ENCODE results near the gene PSME4.
"Not testable (repeated sequence)": the region's sequence is repeated elsewhere in the genome, so short reads cannot be mapped to it uniquely, and the experiment has no call there.

The PSME4 gene

DNA sequence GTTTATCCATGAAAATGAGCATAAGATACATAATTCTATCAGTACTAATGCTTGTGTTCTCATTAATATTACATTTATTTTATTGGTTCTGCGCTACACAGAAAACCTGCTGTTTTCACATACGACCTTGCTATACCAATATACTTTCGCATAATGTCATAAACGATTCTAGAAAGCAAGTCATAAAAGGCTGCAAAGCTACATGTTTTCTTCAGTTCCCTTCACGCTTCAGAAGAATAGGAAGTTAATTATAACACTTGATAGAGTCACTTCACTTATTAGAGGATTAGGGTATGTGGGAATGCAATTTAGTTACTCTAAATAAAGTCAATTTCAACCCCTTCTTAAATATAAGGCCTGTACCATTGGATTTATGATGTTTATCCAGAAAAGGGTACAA is 29.0 kb downstream of the PSME4 start:
- Histone ChIP-seq H3K9me2 (replicated peaks; ENCODE audit: insufficient read depth, low read length) (no peaks in the 10 kb centered on the region), H3K79me2 (ENCODE audit: low read length) (peaks cover 41% of the 10 kb centered on the region), H3K4me2 (ENCODE audit: low read depth, low read length) (no peak overlapping the region), H2AFZ (ENCODE audit: low read length) (no peak overlapping the region), H3K27ac (ENCODE audit: low read length) (no peak overlapping the region), H3K36me3 (replicated peaks; ENCODE audit: insufficient read depth, low read length) (peaks cover 10% of the 10 kb centered on the region; the same call in 1 of the 2 replicates), H4K20me1 (ENCODE audit: insufficient read depth, low read length) (no peaks in the 10 kb centered on the region), H3K4me3 (ENCODE audit: low read length) (no peak overlapping the region), H3K9me3 (replicated peaks; ENCODE audit: insufficient read depth, low read length) (no peaks in the 10 kb centered on the region), H3K9ac (ENCODE audit: low read length) (no peak overlapping the region), H3F3A (ENCODE audit: insufficient read depth, low read length) (peaks cover 21% of the 10 kb centered on the region), H3K27me3 (replicated peaks; ENCODE audit: insufficient read depth, low read length) (no peaks in the 10 kb centered on the region), H3K4me1 (ENCODE audit: low read length) (peaks cover 26% of the 10 kb centered on the region)
- TF ChIP-seq EZH2 (optimal IDR thresholded peaks at IDR 0.05; ENCODE audit: low read depth, low read length) = no peak
- no peak for TF ChIP-seq EZH2phosphoT487 (IDR thresholded peaks at IDR 0.05; ENCODE audit: low read length)
- DNase-seq = no peak

DNA sequence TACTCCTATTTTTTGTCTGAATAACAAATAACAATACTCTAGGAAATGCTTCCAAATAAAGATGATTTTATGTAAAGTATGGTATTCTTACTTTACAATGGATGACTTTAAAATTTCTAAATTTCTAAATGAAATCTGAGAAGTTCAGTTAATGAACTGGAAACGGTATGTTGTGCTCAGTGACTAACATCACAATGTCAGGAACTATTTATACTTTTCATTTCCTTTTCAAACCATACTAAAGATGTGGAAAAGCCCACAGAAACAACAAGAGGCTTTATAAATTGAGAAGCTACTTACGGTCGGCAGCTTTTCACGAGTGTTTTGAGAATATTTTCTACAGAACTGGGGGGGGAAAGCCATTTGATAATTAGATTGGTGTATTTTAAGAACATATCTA is 31.1 kb downstream of the PSME4 start:
- TF ChIP-seq EZH2phosphoT487 (IDR thresholded peaks at IDR 0.05; ENCODE audit: low read length) (no peak), EZH2 (optimal IDR thresholded peaks at IDR 0.05; ENCODE audit: low read depth, low read length) (no peak)
- TF ChIP-seq, protein P1, sequence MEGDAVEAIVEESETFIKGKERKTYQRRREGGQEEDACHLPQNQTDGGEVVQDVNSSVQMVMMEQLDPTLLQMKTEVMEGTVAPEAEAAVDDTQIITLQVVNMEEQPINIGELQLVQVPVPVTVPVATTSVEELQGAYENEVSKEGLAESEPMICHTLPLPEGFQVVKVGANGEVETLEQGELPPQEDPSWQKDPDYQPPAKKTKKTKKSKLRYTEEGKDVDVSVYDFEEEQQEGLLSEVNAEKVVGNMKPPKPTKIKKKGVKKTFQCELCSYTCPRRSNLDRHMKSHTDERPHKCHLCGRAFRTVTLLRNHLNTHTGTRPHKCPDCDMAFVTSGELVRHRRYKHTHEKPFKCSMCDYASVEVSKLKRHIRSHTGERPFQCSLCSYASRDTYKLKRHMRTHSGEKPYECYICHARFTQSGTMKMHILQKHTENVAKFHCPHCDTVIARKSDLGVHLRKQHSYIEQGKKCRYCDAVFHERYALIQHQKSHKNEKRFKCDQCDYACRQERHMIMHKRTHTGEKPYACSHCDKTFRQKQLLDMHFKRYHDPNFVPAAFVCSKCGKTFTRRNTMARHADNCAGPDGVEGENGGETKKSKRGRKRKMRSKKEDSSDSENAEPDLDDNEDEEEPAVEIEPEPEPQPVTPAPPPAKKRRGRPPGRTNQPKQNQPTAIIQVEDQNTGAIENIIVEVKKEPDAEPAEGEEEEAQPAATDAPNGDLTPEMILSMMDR (IDR thresholded peaks at IDR 0.05; ENCODE audit: low read length) = no peak
- H3F3A ChIP-seq (ENCODE audit: insufficient read depth, low read length) = peaks cover 3% of the 10 kb centered on the region; the same call in 1 of the 2 replicates
- H2AFZ ChIP-seq (ENCODE audit: low read length) = no peak overlapping the region
- H3K9ac ChIP-seq (ENCODE audit: low read length) = no peak overlapping the region
- H3K9me2 ChIP-seq (replicated peaks; ENCODE audit: insufficient read depth, low read length) = no peaks in the 10 kb centered on the region
- no peak for DNase-seq
- peaks cover 8% of the 10 kb centered on the region for H3K4me1 ChIP-seq (ENCODE audit: low read length)
- H3K36me3 ChIP-seq (replicated peaks; ENCODE audit: insufficient read depth, low read length) = peaks cover 10% of the 10 kb centered on the region; the same call in 1 of the 2 replicates
- no peaks in the 10 kb centered on the region for H4K20me1 ChIP-seq (ENCODE audit: insufficient read depth, low read length)
- H3K4me3 ChIP-seq (ENCODE audit: low read length) = no peak overlapping the region
- peaks cover 34% of the 10 kb centered on the region for H3K79me2 ChIP-seq (ENCODE audit: low read length)
- no peak overlapping the region for H3K27ac ChIP-seq (ENCODE audit: low read length)
- H3K27me3 ChIP-seq (replicated peaks; ENCODE audit: insufficient read depth, low read length) = no peaks in the 10 kb centered on the region
- H3K9me3 ChIP-seq (replicated peaks; ENCODE audit: insufficient read depth, low read length) = no peaks in the 10 kb centered on the region
- H3K4me2 ChIP-seq (ENCODE audit: low read depth, low read length) = no peak overlapping the region

DNA sequence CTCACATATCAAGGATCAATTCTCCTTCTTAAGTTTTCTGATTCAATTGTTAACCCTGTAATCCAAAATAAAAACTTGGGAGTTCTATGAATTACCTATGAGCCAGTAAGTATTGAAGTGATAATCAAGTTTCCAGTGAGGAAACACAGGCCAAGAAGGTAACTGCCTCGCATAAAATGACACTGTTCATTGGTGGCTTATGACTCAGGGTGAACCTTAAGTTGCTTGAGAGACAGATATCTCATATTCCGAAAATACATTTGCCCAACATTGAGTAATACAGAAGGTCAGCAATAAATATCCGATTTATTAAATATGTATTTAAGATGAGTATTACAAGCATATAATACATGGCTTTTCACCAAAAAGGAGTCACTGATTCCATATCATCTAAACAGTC is 31.9 kb downstream of the PSME4 start:
- H3K9me2 ChIP-seq (replicated peaks; ENCODE audit: insufficient read depth, low read length) = no peaks in the 10 kb centered on the region
- 0 out of 2 replicates have a peak, but pooled peaks cover 6% of the 10 kb centered on the region for H3K4me1 ChIP-seq (ENCODE audit: low read length)
- H4K20me1 ChIP-seq (ENCODE audit: insufficient read depth, low read length) = no peaks in the 10 kb centered on the region
- H3K36me3 ChIP-seq (replicated peaks; ENCODE audit: insufficient read depth, low read length) = peaks cover 13% of the 10 kb centered on the region; the same call in 1 of the 2 replicates
- no peak overlapping the region for H3K4me3 ChIP-seq (ENCODE audit: low read length)
- TF ChIP-seq EZH2 (optimal IDR thresholded peaks at IDR 0.05; ENCODE audit: low read depth, low read length) (no peak), EZH2phosphoT487 (IDR thresholded peaks at IDR 0.05; ENCODE audit: low read length) (no peak)
- TF ChIP-seq, protein P1 (IDR thresholded peaks at IDR 0.05; ENCODE audit: low read length) = no peak
- no peaks in the 10 kb centered on the region for H3K27me3 ChIP-seq (replicated peaks; ENCODE audit: insufficient read depth, low read length)
- DNase-seq = no peak
- H3K27ac ChIP-seq (ENCODE audit: low read length) = no peak overlapping the region
- H3K9me3 ChIP-seq (replicated peaks; ENCODE audit: insufficient read depth, low read length) = no peaks in the 10 kb centered on the region
- peaks cover 30% of the 10 kb centered on the region for H3K79me2 ChIP-seq (ENCODE audit: low read length)
- H3K4me2 ChIP-seq (ENCODE audit: low read depth, low read length) = no peak overlapping the region
- no peak overlapping the region for H2AFZ ChIP-seq (ENCODE audit: low read length)
- H3K9ac ChIP-seq (ENCODE audit: low read length) = no peak overlapping the region
- H3F3A ChIP-seq (ENCODE audit: insufficient read depth, low read length) = peaks cover 3% of the 10 kb centered on the region; the same call in 1 of the 2 replicates

DNA sequence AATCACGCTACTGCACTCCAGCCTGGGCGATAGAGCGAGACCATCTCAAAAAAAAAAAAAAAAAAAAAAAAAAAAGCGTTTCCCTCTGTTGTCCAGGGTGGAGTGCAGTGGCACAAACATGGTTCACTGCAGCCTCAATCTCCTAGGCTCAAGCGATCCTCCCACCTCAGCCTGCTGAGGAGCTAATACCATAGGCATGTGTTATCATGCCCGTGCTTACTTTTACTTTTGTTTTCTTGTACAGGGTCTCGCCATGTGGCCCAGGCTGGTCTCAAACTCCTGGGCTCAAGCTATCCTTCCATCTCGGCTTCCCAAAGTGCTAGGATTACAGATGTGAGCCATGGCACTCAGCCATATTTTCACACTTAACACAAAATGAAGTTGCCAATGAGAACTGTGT is 37.5 kb downstream of the PSME4 start:
- TF ChIP-seq EZH2 (optimal IDR thresholded peaks at IDR 0.05; ENCODE audit: low read depth, low read length) = no peak
- TF ChIP-seq, protein P1 (IDR thresholded peaks at IDR 0.05; ENCODE audit: low read length) = no peak
- TF ChIP-seq EZH2phosphoT487 (IDR thresholded peaks at IDR 0.05; ENCODE audit: low read length) = no peak

DNA sequence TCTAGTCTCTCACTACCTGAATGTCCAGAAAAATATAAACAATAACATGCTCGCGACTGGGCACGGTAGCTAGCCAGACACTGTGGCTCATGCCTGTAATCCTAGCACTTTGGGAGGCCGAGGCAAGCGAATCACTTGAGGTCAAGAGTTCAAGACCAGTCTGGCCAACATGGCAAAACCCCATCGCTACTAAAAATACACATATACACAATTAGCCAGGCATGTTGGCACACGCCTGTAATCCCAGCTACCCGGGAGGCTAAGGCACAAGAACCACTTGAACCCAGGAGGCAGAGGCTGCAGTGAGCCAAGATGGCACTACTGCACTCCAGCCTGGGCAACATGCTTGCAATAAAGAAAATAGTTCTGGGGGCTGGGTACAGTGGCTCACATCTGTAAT is 44.5 kb downstream of the PSME4 start:
- H3K9me2 ChIP-seq (replicated peaks; ENCODE audit: insufficient read depth, low read length); H3K4me2 ChIP-seq (ENCODE audit: low read depth, low read length); H4K20me1 ChIP-seq (ENCODE audit: insufficient read depth, low read length); H3K36me3 ChIP-seq (replicated peaks; ENCODE audit: insufficient read depth, low read length); H3K27me3 ChIP-seq (replicated peaks; ENCODE audit: insufficient read depth, low read length); H3K9me3 ChIP-seq (replicated peaks; ENCODE audit: insufficient read depth, low read length); H3K4me1 ChIP-seq (ENCODE audit: low read length); H3F3A ChIP-seq (ENCODE audit: insufficient read depth, low read length); H3K4me3 ChIP-seq (ENCODE audit: low read length); H2AFZ ChIP-seq (ENCODE audit: low read length); H3K27ac ChIP-seq (ENCODE audit: low read length); DNase-seq; H3K79me2 ChIP-seq (ENCODE audit: low read length); H3K9ac ChIP-seq (ENCODE audit: low read length): not testable (repeated sequence)

More for the DNA sequence above, 37.5 kb downstream of the PSME4 start:
- H3K9me3 ChIP-seq (replicated peaks; ENCODE audit: insufficient read depth, low read length) = no peaks in the 10 kb centered on the region
- H3K27ac ChIP-seq (ENCODE audit: low read length) = no peak overlapping the region
- no peak overlapping the region for H2AFZ ChIP-seq (ENCODE audit: low read length)
- DNase-seq = no peak
- H3K9ac ChIP-seq (ENCODE audit: low read length) = no peak overlapping the region
- H3K27me3 ChIP-seq (replicated peaks; ENCODE audit: insufficient read depth, low read length) = no peaks in the 10 kb centered on the region
- no peaks in the 10 kb centered on the region for H4K20me1 ChIP-seq (ENCODE audit: insufficient read depth, low read length)
- no peaks in the 10 kb centered on the region for H3K9me2 ChIP-seq (replicated peaks; ENCODE audit: insufficient read depth, low read length)
- H3K4me2 ChIP-seq (ENCODE audit: low read depth, low read length) = no peak overlapping the region
- peaks cover 18% of the 10 kb centered on the region; the same call in 1 of the 2 replicates for H3K36me3 ChIP-seq (replicated peaks; ENCODE audit: insufficient read depth, low read length)
- H3K4me1 ChIP-seq (ENCODE audit: low read length) = no peaks in the 10 kb centered on the region
- H3K79me2 ChIP-seq (ENCODE audit: low read length) = peaks cover 5% of the 10 kb centered on the region; the same call in 1 of the 2 replicates
- no peak overlapping the region for H3K4me3 ChIP-seq (ENCODE audit: low read length)
- H3F3A ChIP-seq (ENCODE audit: insufficient read depth, low read length) = no peaks in the 10 kb centered on the region
